ENCODE data around the gene ADGRE3.

DNA sequence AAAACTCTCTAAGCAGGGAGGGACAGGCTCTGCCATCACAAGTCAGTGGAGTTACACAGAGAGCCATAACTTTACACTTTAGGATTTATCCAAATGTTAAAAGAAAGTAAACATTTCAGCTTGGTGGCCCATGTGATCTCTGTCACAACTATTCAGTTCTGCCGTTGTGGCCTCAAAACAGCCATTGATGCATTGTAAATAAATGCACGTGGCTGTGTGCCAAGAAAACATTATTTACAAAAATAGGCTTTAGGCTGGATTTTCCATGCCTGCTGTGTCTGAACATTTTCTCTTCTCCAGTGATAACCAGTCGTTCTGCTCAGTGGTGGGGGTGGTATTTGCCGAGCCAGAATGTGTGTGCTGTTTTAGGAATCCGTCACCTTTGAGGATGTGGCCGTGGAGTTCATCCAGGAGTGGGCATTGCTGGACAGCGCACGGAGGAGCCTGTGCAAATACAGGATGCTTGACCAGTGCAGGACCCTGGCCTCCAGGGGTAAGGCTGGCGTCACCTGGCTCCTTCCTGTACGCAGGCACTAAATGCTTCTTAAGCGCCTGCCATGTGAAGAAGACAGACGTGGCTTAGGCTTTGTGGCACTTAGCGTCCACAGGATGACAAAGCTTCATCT, 20.1 kb upstream of the ADGRE3 start:
- TF ChIP-seq, protein P1, sequence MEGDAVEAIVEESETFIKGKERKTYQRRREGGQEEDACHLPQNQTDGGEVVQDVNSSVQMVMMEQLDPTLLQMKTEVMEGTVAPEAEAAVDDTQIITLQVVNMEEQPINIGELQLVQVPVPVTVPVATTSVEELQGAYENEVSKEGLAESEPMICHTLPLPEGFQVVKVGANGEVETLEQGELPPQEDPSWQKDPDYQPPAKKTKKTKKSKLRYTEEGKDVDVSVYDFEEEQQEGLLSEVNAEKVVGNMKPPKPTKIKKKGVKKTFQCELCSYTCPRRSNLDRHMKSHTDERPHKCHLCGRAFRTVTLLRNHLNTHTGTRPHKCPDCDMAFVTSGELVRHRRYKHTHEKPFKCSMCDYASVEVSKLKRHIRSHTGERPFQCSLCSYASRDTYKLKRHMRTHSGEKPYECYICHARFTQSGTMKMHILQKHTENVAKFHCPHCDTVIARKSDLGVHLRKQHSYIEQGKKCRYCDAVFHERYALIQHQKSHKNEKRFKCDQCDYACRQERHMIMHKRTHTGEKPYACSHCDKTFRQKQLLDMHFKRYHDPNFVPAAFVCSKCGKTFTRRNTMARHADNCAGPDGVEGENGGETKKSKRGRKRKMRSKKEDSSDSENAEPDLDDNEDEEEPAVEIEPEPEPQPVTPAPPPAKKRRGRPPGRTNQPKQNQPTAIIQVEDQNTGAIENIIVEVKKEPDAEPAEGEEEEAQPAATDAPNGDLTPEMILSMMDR (IDR thresholded peaks at IDR 0.05; ENCODE audit: low read depth, low read length, poor library complexity, severe bottlenecking), result no peak
- TF ChIP-seq EZH2phosphoT487 (IDR thresholded peaks at IDR 0.05; ENCODE audit: borderline replicate concordance, low read length), result no peak
